K562 (cell line): ENCODE data around the gene ORC2. TPM values are rescaled to one million over a fixed set of nuclear protein-coding genes. Genes with fewer than 3 reads are reported as not detected.

Experiments
- ATAC-seq: fragments of 200-7000 bp; cut with Tn5 transposase; 3 replicates; pipeline ENCODE4 v1.9.1; 2020; ENCODE audit warnings: moderate library complexity
- BruUV-seq: library from RNA; stranded (reverse); fragments of 400-500 nt; replicated peaks from 2 replicates; lab custom pipeline; 2021; lab: Mats Ljungman, UMichigan
- CTCF ChIA-PET: fragments of 300-600 bp; formaldehyde crosslinking; extraction: SDS; loops from one replicate; lab custom pipeline; 2021; ENCODE audit warnings: low intra/inter-chr PET ratio; lab: Yijun Ruan, JAX
- POLR2A ChIA-PET: fragments of 300-600, 350-650 bp; sonication (Branson Sonifier 250); formaldehyde crosslinking; extraction: SDS; loops from one replicate; lab custom pipeline; 2021; ENCODE audit warnings: antibody characterized with exemption, inconsistent platforms; lab: Yijun Ruan, JAX
- DNase-seq, 4 experiments: peaks; one replicate each; pipeline versions ENCODE4 v3.0.0 to v3.0.0-alpha.2; 2011 to 2018; ENCODE audit warnings: low spot score in 3 of 4, mixed read lengths in 3 of 4; ENCODE audit errors: extremely low read depth in 1 of 4
- FAIRE-seq: peaks from 2 replicates; lab custom pipeline; 2011; peaks lifted over from hg19 to GRCh38; lab: Jason Lieb, UNC
- H2AFZ ChIP-seq: 2 replicates; pipeline ENCODE4 v1.6.0; 2011; ENCODE audit warnings: low read depth, low read length, control low read depth, inconsistent platforms
- H3K27ac ChIP-seq: fragments of 200-600 bp; 3 replicates; pipeline ENCODE4 v1.8.0; 2011; ENCODE audit warnings: low read depth, mild to moderate bottlenecking, control low read depth, inconsistent platforms, low read length, moderate library complexity, mixed read lengths; ENCODE audit errors: extremely low read depth
- H3K27me3 ChIP-seq, 2 experiments: fragments of 300-600 bp in 1 of 2; 2 replicates in 1 of 2; 3 replicates in 1 of 2; pipeline versions ENCODE4 v1.6.0 to v1.8.0; 2011; ENCODE audit warnings: inconsistent platforms in 2 of 2, low read length in 2 of 2, mild to moderate bottlenecking in 1 of 2, mixed read lengths in 1 of 2, moderate library complexity in 1 of 2; ENCODE audit not compliant: control insufficient read depth in 2 of 2, insufficient read depth in 2 of 2
- H3K36me3 ChIP-seq: fragments of 300-600 bp; 3 replicates; pipeline ENCODE4 v1.8.0; 2011; ENCODE audit warnings: mild to moderate bottlenecking, low read length, inconsistent platforms; ENCODE audit not compliant: control insufficient read depth, insufficient read depth
- H3K4me1 ChIP-seq, 2 experiments: fragments of 200-600 bp in 1 of 2; replicated peaks in 1 of 2; 2 replicates in 1 of 2; 3 replicates in 1 of 2; pipeline versions ENCODE4 v1.5.1 to v1.8.0; 2011; ENCODE audit warnings: inconsistent platforms in 2 of 2, low read length in 2 of 2, mild to moderate bottlenecking in 1 of 2, mixed read lengths in 1 of 2, moderate library complexity in 1 of 2; ENCODE audit not compliant: control insufficient read depth in 2 of 2, insufficient read depth in 2 of 2
- H3K4me2 ChIP-seq: 2 replicates; pipeline ENCODE4 v1.6.1; 2011; ENCODE audit warnings: low read length, control low read depth, inconsistent platforms, mixed read lengths; ENCODE audit not compliant: insufficient read depth
- H3K4me3 ChIP-seq: fragments of 200-600 bp; sonication (generic), shearing (Covaris generic); 2 replicates; pipeline ENCODE4 v1.5.1; 2016; ENCODE audit warnings: control low read depth, inconsistent platforms
- H3K79me2 ChIP-seq: fragments of 200-600 bp; 3 replicates; pipeline ENCODE4 v1.8.0; 2011; ENCODE audit warnings: low read length, inconsistent platforms; ENCODE audit not compliant: control insufficient read depth, insufficient read depth
- H3K9ac ChIP-seq, 2 experiments: 2 replicates each; pipeline versions ENCODE4 v1.6.0 to v1.6.1; 2011; ENCODE audit warnings: low read depth in 2 of 2, low read length in 2 of 2, control low read depth in 1 of 2, inconsistent platforms in 1 of 2, mild to moderate bottlenecking in 1 of 2, mixed read lengths in 1 of 2; ENCODE audit not compliant: insufficient read depth in 1 of 2
- H3K9me1 ChIP-seq: one replicate; pipeline ENCODE4 v1.6.0; 2011; ENCODE audit warnings: inconsistent platforms, mild to moderate bottlenecking, low read length, moderate library complexity; ENCODE audit not compliant: control insufficient read depth, insufficient read depth
- H3K9me3 ChIP-seq: replicated peaks from 2 replicates; pipeline ENCODE4 v1.5.1; 2011; ENCODE audit warnings: low read depth, low read length, inconsistent platforms; ENCODE audit not compliant: control insufficient read depth, insufficient read depth
- H4K20me1 ChIP-seq: replicated peaks from 2 replicates; pipeline ENCODE4 v1.6.1; 2011; ENCODE audit warnings: low read length, inconsistent platforms, mixed read lengths; ENCODE audit not compliant: control insufficient read depth, insufficient read depth
- ATF3 ChIP-seq, 2 experiments: fragments of 450-650 bp in 1 of 2; sonication (generic) in 1 of 2; formaldehyde crosslinking in 1 of 2; IDR thresholded peaks in 1 of 2; conservative IDR thresholded peaks in 1 of 2; 2 replicates each; pipeline versions ENCODE4 v1.6.1 to v1.8.1; 2016 to 2023; ENCODE audit warnings: mild to moderate bottlenecking in 2 of 2, moderate library complexity in 2 of 2, inconsistent platforms in 1 of 2, missing genetic modification reagents in 1 of 2
- BCLAF1 ChIP-seq, 2 experiments: fragments of 450-650 bp in 1 of 2; IDR thresholded peaks; 2 replicates each; pipeline ENCODE4 v1.6.1; 2011 to 2017; ENCODE audit warnings: low read depth in 2 of 2, antibody characterized with exemption in 1 of 2, borderline replicate concordance in 1 of 2, low read length in 1 of 2, mild to moderate bottlenecking in 1 of 2, mixed read lengths in 1 of 2; ENCODE audit not compliant: control insufficient read depth in 1 of 2
- CTCF ChIP-seq, 3 experiments: IDR thresholded peaks in 2 of 3; conservative IDR thresholded peaks in 1 of 3; 2 replicates each; pipeline ENCODE4 v1.5.1; 2011 to 2012; ENCODE audit warnings: low read length in 3 of 3, mild to moderate bottlenecking in 3 of 3, control low read depth in 2 of 3, improper control_type of control experiment in 1 of 3, inconsistent platforms in 1 of 3, low read depth in 1 of 3, mixed read lengths in 1 of 3, moderate library complexity in 1 of 3; ENCODE audit not compliant: insufficient read depth in 2 of 3
- DDX20 ChIP-seq: fragments of 450-650 bp; IDR thresholded peaks from 2 replicates; pipeline ENCODE4 v1.6.1; 2016; ENCODE audit warnings: missing genetic modification characterization, low read depth, mild to moderate bottlenecking, missing compliant biosample characterization, moderate library complexity
- HDAC2 ChIP-seq: fragments of 450-650 bp; IDR thresholded peaks from 2 replicates; pipeline ENCODE4 v1.6.1; 2016; ENCODE audit warnings: mild to moderate bottlenecking
- HOXB6 ChIP-seq: fragments of 250-450 bp; sonication (Bioruptor Pico); IDR thresholded peaks from 2 replicates; pipeline ENCODE4 v1.5.1; 2022; ENCODE audit warnings: mild to moderate bottlenecking, borderline replicate concordance
- PBX2 ChIP-seq, 2 experiments: IDR thresholded peaks in 1 of 2; conservative IDR thresholded peaks in 1 of 2; 2 replicates each; pipeline ENCODE4 v1.6.1; 2016; ENCODE audit warnings: low read depth in 2 of 2, mild to moderate bottlenecking in 1 of 2, missing compliant biosample characterization in 1 of 2, missing genetic modification characterization in 1 of 2, moderate library complexity in 1 of 2
- PRPF4 ChIP-seq: fragments of 200-400 bp; formaldehyde crosslinking; IDR thresholded peaks from one replicate; pipeline ENCODE4 v1.6.1; 2017; ENCODE audit warnings: low read length, low read depth, mild to moderate bottlenecking; ENCODE audit not compliant: insufficient read depth, poor library complexity, severe bottlenecking
- SMAD2 ChIP-seq: fragments of 150-350 bp; IDR thresholded peaks from 2 replicates; pipeline ENCODE4 v1.6.1; 2014; ENCODE audit warnings: low read depth, mild to moderate bottlenecking, low read length
- SP2 ChIP-seq: IDR thresholded peaks from 2 replicates; pipeline ENCODE4 v1.6.1; 2011; ENCODE audit warnings: mild to moderate bottlenecking, low read depth, low read length, moderate library complexity; ENCODE audit not compliant: poor library complexity, severe bottlenecking; ENCODE audit errors: extremely low read depth
- SRF ChIP-seq, 2 experiments: fragments of 250-450, 450-650 bp in 1 of 2; sonication (Bioruptor Pico) in 1 of 2; sonication (generic) in 1 of 2; formaldehyde crosslinking; IDR thresholded peaks; 2 replicates each; pipeline versions ENCODE4 v1.5.0 to v1.5.1; 2020 to 2022; ENCODE audit warnings: mild to moderate bottlenecking in 1 of 2, missing genetic modification reagents in 1 of 2
- THRAP3 ChIP-seq: fragments of 450-650 bp; IDR thresholded peaks from 2 replicates; pipeline ENCODE4 v1.6.1; 2016; ENCODE audit warnings: mild to moderate bottlenecking, inconsistent platforms, borderline replicate concordance
- in situ Hi-C: fragments of 300-500 bp; cut with MboI; formaldehyde crosslinking; loops from 4 replicates; pipeline ENCODE4 v1.15.0; 2018; ENCODE audit warnings: inconsistent platforms, mixed read lengths
- intact Hi-C: fragments of 100-400 bp; cut with micrococcal nuclease; formaldehyde crosslinking; loops from 2 replicates; pipeline ENCODE4 v1.14.2; 2022
- polyA plus RNA-seq, 8 experiments: library from polyadenylated mRNA; depleted of rRNA in 4 of 8; stranded (reverse) in 5 of 8; unstranded in 3 of 8; fragments of >200 nt; fragmentation: Nextera tagmentation in 2 of 8; fragmentation: Illumina TruSeq in 1 of 8; extraction: Ambion mirVana in 2 of 8; extraction: Trizol in 1 of 8; gene quantifications; 2 replicates each; pipeline versions ENCODE4 v1.2.1 to v1.2.3, GENCODE V29; 2011 to 2014; ENCODE audit warnings: inconsistent platforms in 1 of 8, missing spikeins in 1 of 8
- total RNA-seq, 7 experiments: library from RNA; depleted of rRNA in 6 of 7; stranded (reverse); fragments of >200 nt in 6 of 7; fragmentation: Illumina TruSeq in 2 of 7; extraction: Trizol in 2 of 7; gene quantifications; 2 replicates each; pipeline versions ENCODE4 v1.2.1 to v1.2.3, GENCODE V29; 2011 to 2021; ENCODE audit warnings: low replicate concordance in 1 of 7

The ORC2 gene
- total and polyA plus RNA-seq, 9 of the 15 experiments (the other 6 are each of a cell fraction or from before 2014, with no cell fraction given) = 5.6 to 41.1 (median 19.0) TPM

GRCh38 chr2:200975672-200976071 is 12.2 kb upstream of the ORC2 start:
- CTCF ChIA-PET = no interaction called here
- Histone ChIP-seq H3K27me3 (no peaks in the 10 kb centered on the region), H3K79me2 (no peaks in the 10 kb centered on the region), H3K9me1 (no peaks in the 10 kb centered on the region), H3K9ac (no peak overlapping the region), H3K36me3 (peaks cover 29% of the 10 kb centered on the region), H3K4me3 (no peak overlapping the region), H3K4me2 (no peak overlapping the region), H3K27ac (no peak overlapping the region), H3K9me3 (no peaks in the 10 kb centered on the region), H4K20me1 (no peaks in the 10 kb centered on the region), H3K4me1 (no peaks in the 10 kb centered on the region), H2AFZ (no peak overlapping the region)
- intact Hi-C loops = no loop called here
- no TSS peak for BruUV-seq
- ATAC-seq (no peak), DNase-seq (no peak), FAIRE-seq (no peak)
- POLR2A ChIA-PET = interaction anchor here (1.3 to 4.8 kb wide), 2 partner anchors 9 to 11 kb away, joined by 6 to 24 read pairs; partner anchors contain the start of gene ORC2
- in situ Hi-C loops = no loop called here
- TF ChIP-seq SMAD2 (no peak), HOXB6 (CRISPR knock-in tag) (no peak), BCLAF1 (IDR thresholded peaks at IDR 0.05; ENCODE audit: borderline replicate concordance in 1 of 2, control insufficient read depth in 1 of 2, low read depth in 2 of 2, low read length in 1 of 2) (no peak), ATF3 (IDR thresholded peaks at IDR 0.05) (no peak), ATF3 (CRISPR knock-in tag; conservative IDR thresholded peaks at IDR 0.05) (no peak), PRPF4 (no peak), HDAC2 (no peak), SRF (CRISPR knock-in tag; IDR thresholded peaks at IDR 0.05) (no peak), THRAP3 (no peak), DDX20 (no peak), PBX2 (CRISPR knock-in tag; IDR thresholded peaks at IDR 0.05; ENCODE audit: low read depth) (no peak), PBX2 (tag; conservative IDR thresholded peaks at IDR 0.05; ENCODE audit: low read depth) (no peak), SP2 (no peak), CTCF (IDR thresholded peaks at IDR 0.05 in 2 of 3, conservative IDR thresholded peaks at IDR 0.05 in 1 of 3; ENCODE audit: insufficient read depth in 2 of 3, low read depth in 1 of 3, low read length in 3 of 3) (no peak)
